Right ventricle myocardium inferior (tissue), 1 donor: Measurements from ENCODE around the gene FAM169A. TPM values are rescaled to one million over a fixed set of nuclear protein-coding genes. Genes with fewer than 3 reads are reported as not detected.
"Not testable (repeated sequence)": the region's sequence is repeated elsewhere in the genome, so short reads cannot be mapped to it uniquely, and the experiment has no call there.

Experiments used
- ATAC-seq: fragments of 200-7000 bp; cut with Tn5 transposase; one replicate; pipeline ENCODE4 v1.9.1; 2020; ENCODE audit warnings: mild to moderate bottlenecking, moderate library complexity
- DNase-seq: peaks from one replicate; pipeline ENCODE4 v3.0.0; 2021; ENCODE audit errors: missing footprints
- intact Hi-C: fragments of 100-400 bp; cut with DNase I; formaldehyde crosslinking; loops from one replicate; pipeline ENCODE4 v1.11.0; 2022
- total RNA-seq: library from RNA; stranded (reverse); fragmentation: NEBNext Ultra II Directional; extraction: Animal tissue kit (Norgen Biotek cat#: 25700); gene quantifications from one replicate; pipeline ENCODE4 v1.2.1, GENCODE V29; 2021
- donor health status: DM: no; HTN: yes; CAD: no; lungs with severe emphysema.

Gene FAM169A
- total RNA-seq, 1 donor from 2014 or later: 3.0 TPM

- intact Hi-C loops: no loop called here
- DNase-seq: no peak
- ATAC-seq: no peak
Observed at GRCh38 chr5:74873525-74874249, 7.5 kb upstream of the FAM169A start.

- intact Hi-C loops: no loop called here
- DNase-seq (no peak), ATAC-seq (no peak)
Observed at GRCh38 chr5:74870299-74871067, 4.3 kb upstream of the FAM169A start.

- ATAC-seq, DNase-seq, intact Hi-C loops: not testable (repeated sequence)
Observed at GRCh38 chr5:74869414-74869813, 3.2 kb upstream of the FAM169A start.

DNA sequence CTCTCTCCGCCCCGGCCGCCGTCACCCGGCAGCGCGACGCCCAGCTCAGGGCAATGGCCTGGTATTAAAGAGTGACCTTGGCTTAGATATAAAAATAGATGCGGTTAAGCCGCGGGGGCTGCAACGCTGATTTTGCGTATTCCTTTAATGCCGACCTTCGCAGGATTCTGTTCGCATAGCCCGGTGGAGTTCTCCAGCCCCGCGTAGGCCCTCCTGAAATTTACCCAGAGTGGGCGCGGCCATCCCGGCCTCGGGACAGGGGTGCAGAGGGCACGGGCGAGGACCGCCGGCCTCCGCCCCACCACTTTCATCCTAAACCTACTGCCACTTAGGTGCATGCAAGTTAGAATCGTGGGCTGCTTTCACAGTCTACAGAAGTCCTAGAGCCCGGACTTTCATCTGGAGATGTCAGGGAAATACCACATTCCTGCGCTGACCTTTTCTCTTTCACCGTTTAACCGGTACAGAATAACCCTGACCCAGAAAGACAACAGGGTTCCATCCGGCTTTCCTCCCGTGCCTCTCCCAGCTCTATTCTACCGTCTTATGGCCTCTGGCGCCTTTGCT lies 492 bp upstream of the FAM169A start:
- intact Hi-C loops: no loop called here
- ATAC-seq (peak; percentile 69), DNase-seq (no peak)

DNA sequence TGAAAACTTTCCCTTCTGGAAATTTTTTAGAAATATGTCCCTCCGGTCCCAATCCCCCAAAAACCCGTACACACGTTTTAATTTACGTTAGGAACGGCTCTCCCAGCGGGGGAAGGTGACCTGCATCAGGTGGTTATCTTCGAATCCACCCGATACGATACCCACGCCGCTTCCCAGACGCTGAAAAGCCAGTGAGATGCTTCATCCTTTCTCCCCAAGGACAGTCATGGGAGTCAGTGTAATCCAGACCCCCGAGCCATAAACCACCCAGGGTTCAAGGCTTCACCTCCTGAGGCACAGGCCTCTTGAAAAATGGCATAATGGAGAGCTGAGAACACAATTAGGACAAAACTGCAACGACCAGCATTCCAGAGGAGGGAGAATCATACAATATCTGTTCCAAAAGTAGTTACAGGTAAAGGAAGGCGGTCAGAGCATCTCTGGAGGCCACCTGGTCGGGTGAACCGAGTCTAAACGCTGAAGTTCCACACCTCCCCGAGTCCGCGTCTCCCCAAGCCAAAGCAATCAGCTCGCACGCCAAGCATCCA lies 857 bp downstream of the FAM169A start:
- DNase-seq: no peak
- intact Hi-C loops: no loop called here
- no peak for ATAC-seq

DNA sequence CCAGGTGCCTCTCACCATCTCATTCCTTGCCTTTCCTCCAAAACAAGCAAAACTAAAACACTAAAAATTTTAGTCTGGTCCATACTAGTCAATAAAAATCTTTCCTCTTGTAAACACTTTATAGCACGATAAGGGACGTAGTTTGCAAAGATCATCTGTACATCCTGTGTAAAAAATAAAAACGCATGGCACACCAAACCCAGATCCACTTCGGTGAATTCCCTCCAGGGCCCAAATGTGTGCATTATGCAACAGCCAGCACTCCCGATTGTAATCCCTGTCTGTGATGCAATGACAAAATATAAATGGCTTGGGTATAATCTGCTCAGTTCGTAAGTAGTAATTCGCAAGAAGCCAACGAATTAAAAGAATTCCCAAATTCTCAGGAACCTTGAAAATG lies 1.4 kb downstream of the FAM169A start:
- DNase-seq (no peak), ATAC-seq (no peak)
- intact Hi-C loops: no loop called here

- intact Hi-C loops: no loop called here
- DNase-seq: no peak
- ATAC-seq: no peak
Observed at GRCh38 chr5:74863726-74864125, 2.5 kb downstream of the FAM169A start.

DNA sequence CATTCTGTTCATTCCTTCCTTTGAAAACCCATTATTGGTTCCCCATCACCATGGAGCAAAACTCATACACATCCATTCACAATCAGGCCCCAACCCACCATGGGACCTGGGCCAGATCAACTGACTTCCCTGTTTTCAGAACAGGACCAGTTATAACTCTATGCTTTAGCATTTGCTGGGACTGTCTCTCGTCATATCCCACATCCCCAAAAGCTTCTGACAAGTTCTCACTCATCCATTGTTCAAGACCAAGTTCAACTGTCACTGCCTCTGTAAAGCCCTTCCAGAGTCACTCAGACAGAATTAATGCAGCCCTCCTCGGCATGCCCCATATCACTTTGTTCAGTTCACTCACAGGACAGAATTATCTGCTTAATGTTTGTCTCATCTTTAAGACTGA lies 4.0 kb downstream of the FAM169A start:
- no peak for ATAC-seq
- no peak for DNase-seq
- intact Hi-C loops: no loop called here

- DNase-seq, intact Hi-C loops, ATAC-seq: not testable (repeated sequence)
Observed at GRCh38 chr5:74856975-74857374, 9.2 kb downstream of the FAM169A start.

DNA sequence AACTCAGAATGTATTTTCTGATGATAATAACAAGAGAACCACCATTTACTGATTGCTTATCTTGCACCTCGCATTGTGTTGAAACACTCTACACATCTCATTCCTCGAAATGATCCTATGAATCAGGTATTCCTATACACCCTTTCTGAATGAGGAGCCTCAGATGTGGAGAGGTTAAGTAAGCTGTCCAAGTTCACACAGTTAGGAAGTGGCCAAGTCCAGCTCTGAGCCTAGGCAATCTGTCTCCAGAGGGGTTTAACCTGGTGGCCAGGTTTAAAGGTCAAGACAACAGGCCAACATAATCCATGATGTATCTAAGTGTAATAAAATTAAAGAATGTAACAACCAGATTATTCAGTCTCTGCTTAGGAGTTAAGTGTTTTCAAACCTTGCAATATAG lies 12.9 kb downstream of the FAM169A start:
- intact Hi-C loops: no loop called here
- ATAC-seq: no peak
- no peak for DNase-seq

GRCh38 chr5:74851684-74852353 lies 14.4 kb downstream of the FAM169A start:
- DNase-seq: no peak
- intact Hi-C loops: no loop called here
- no peak for ATAC-seq

DNA sequence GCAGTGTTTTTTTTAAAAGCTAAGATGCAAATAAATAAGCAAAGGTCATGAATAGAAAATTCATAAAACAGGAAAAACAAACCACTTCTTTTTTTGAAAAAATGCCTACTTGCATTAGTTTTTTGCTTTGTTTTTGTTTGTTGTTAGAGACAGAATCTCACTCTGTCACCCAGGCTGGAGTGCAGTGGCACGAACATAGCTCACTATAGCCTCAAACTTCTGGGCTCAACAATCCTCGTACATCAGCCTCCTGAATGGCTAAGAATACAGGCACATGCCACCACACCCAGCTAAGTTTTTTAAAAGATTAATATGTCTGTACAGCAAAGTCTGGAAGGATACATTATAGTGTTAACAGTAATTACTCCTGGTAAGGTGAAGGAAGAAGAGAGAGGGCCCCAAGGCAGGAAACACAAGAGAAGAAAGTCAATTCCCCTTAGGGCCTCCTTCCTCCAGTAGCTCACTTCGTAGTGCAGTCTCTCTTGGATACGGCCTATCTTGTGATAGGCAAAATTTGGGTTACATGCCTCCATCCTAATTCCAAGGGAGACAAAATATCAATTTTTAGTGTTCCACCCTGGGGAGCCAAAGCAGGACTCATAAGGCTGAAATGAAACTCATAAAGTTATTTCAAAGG lies 15.3 kb downstream of the FAM169A start:
- intact Hi-C loops: no loop called here
- no peak for DNase-seq
- no peak for ATAC-seq

GRCh38 chr5:74850030-74850429 lies 16.2 kb downstream of the FAM169A start:
- ATAC-seq (no peak), DNase-seq (no peak)
- intact Hi-C loops: no loop called here

GRCh38 chr5:74848553-74849025 lies 17.6 kb downstream of the FAM169A start:
- ATAC-seq: no peak
- intact Hi-C loops: no loop called here
- no peak for DNase-seq

DNA sequence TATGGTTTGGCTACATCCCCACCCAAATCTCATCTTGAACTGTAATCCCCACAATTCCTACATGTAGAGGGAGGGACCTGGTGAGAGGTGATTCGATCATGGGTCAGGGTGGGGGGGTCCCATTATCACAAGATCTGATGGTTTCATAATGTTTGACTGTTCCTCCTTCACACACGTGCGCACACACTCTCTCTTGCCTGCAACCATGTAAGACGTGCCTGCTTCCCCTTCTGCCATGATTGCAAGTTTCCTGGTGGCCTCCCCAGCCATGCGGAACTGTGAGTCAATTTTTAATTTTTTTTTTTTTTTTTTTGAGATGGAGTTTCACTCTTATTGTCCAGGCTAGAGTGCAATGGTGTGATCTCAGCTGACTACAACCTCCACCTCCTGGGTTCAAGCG lies 27.0 kb downstream of the FAM169A start:
- intact Hi-C loops: no loop called here
- no peak for DNase-seq
- ATAC-seq: no peak

- no peak for DNase-seq
- ATAC-seq: no peak
- intact Hi-C loops: no loop called here
Observed at GRCh38 chr5:74838262-74838661, 27.9 kb downstream of the FAM169A start.

DNA sequence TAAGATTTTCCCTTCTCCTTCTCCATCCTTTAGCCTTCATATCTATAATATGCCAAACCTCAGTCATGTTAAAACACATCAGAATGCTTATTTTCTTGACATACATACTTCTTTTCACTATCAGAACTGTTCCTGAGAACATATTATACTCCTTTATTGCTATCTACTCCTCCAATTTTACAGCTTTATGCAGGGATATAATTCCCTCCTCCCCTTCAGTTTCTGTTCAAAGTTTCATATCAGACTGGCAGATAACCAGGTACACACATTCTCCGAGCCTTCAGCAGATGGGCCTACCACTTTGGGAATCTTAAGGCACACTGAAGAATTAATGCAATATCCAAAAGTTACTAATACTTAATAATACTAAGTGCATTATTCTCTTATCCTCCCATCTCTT lies 29.1 kb downstream of the FAM169A start:
- intact Hi-C loops: no loop called here
- ATAC-seq (no peak), DNase-seq (no peak)

- intact Hi-C loops: no loop called here
- DNase-seq (no peak), ATAC-seq (no peak)
Observed at GRCh38 chr5:74833537-74834266, 32.5 kb downstream of the FAM169A start.
